Breast epithelium (tissue), 4 donors: Measurements from ENCODE around the gene GPR42. TPM values are rescaled to one million over a fixed set of nuclear protein-coding genes. Genes with fewer than 3 reads are reported as not detected.

ENCODE experiments used
- DNase-seq, 2 donors: peaks; one replicate each; pipeline ENCODE4 v3.0.0-alpha.2; 2019; ENCODE audit warnings: low spot score in 2 of 2
- H3K27ac ChIP-seq, 2 donors: fragments of 200-600 bp; sonication (generic) in 1 of 2; one replicate each; pipeline ENCODE4 v1.5.1; 2016 to 2019; ENCODE audit warnings: mild to moderate bottlenecking in 1 of 2
- H3K27me3 ChIP-seq, 2 donors: fragments of 200-600 bp; sonication (generic) in 1 of 2; one replicate each; pipeline versions ENCODE4 v1.5.1 to v1.6.0; 2017 to 2019; ENCODE audit warnings: control low read depth in 1 of 2, mild to moderate bottlenecking in 1 of 2
- H3K36me3 ChIP-seq: fragments of 200-600 bp; one replicate; pipeline ENCODE4 v1.5.1; 2019
- H3K4me1 ChIP-seq, 2 donors: fragments of 200-600 bp; sonication (generic); one replicate each; pipeline ENCODE4 v1.5.1; 2016 to 2019; ENCODE audit warnings: control low read depth in 1 of 2
- H3K4me3 ChIP-seq, 3 donors: fragments of 200-600 bp; sonication (generic); 1 replicate in 2 of 3; 2 replicates in 1 of 3; pipeline ENCODE4 v1.5.1; 2016 to 2019; ENCODE audit warnings: mild to moderate bottlenecking in 3 of 3, moderate library complexity in 2 of 3
- H3K9me3 ChIP-seq, 2 donors: fragments of 200-600 bp; sonication (generic) in 1 of 2; one replicate each; pipeline ENCODE4 v1.5.1; 2016 to 2019; ENCODE audit warnings: control low read depth in 1 of 2
- POLR2A ChIP-seq: fragments of 450-650 bp; IDR thresholded peaks from one replicate; pipeline ENCODE4 v1.6.1; 2016; ENCODE audit warnings: antibody characterized with exemption, mild to moderate bottlenecking, moderate library complexity
- POLR2AphosphoS5 ChIP-seq, 3 donors: sonication (generic); formaldehyde crosslinking; IDR thresholded peaks; one replicate each; pipeline ENCODE4 v1.6.1; 2017; ENCODE audit warnings: antibody characterized with exemption in 3 of 3
- intact Hi-C: fragments of 100-400 bp; cut with DNase I; formaldehyde crosslinking; loops from one replicate; pipeline ENCODE4 v1.15.1; 2023; ENCODE audit warnings: low total_unique reads
- total RNA-seq, 3 donors: library from RNA; depleted of rRNA; stranded (reverse); fragments of >200 nt; gene quantifications; one replicate each; pipeline ENCODE4 v1.1.0, GENCODE V29; 2016
- TF ChIP-seq, protein P1 (sequence below), 3 donors: fragments of 450-650 bp; IDR thresholded peaks; one replicate each; pipeline ENCODE4 v1.5.1; 2016 to 2017; ENCODE audit warnings: antibody characterized with exemption in 3 of 3, mild to moderate bottlenecking in 3 of 3, moderate library complexity in 3 of 3

The GPR42 gene
- total RNA-seq, 3 donors from 2014 or later, result 0.66 TPM; not detected in 2

DNA sequence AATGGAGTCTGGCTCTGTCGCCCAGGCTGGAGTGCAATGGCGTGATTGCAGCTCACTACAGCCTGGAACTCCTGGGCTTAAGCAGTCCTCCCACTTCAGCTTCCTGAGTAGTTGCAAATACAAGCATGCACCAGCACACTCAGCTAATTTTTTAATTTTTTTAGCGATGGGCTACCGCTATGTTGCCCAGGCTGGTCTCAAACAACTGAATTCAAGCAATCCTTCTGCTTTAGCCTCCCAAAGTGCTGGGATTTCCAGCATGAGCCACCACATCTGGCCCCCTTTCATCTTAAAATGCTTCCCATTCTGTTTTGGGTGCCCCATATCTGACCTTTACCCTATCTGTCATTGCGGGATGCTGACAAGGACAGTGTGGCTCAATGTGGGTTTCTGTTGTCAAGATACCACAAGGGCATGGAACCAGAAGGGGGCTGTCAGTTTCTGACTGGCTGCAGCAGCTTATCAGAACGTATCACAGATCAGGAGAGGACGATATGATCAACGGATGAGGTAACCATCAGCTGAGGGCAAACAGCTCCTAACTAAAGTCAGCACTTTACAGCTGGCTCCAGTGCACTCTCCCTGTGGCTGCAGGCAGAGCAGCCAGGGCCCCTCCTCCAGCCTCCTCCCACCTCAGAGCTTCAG lies 32.4 kb downstream of the GPR42 start:
- intact Hi-C loops, result no loop called here
- no peak for DNase-seq
- Histone ChIP-seq H3K4me1 (no peaks in the 10 kb centered on the region), H3K36me3 (no peaks in the 10 kb centered on the region), H3K27ac (peak overlapping the region in 1 of 2 donors; percentile 38), H3K9me3 (no peaks in the 10 kb centered on the region), H3K4me3 (no peak overlapping the region), H3K27me3 (no peaks in the 10 kb centered on the region)
- TF ChIP-seq, protein P1, sequence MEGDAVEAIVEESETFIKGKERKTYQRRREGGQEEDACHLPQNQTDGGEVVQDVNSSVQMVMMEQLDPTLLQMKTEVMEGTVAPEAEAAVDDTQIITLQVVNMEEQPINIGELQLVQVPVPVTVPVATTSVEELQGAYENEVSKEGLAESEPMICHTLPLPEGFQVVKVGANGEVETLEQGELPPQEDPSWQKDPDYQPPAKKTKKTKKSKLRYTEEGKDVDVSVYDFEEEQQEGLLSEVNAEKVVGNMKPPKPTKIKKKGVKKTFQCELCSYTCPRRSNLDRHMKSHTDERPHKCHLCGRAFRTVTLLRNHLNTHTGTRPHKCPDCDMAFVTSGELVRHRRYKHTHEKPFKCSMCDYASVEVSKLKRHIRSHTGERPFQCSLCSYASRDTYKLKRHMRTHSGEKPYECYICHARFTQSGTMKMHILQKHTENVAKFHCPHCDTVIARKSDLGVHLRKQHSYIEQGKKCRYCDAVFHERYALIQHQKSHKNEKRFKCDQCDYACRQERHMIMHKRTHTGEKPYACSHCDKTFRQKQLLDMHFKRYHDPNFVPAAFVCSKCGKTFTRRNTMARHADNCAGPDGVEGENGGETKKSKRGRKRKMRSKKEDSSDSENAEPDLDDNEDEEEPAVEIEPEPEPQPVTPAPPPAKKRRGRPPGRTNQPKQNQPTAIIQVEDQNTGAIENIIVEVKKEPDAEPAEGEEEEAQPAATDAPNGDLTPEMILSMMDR (IDR thresholded peaks at IDR 0.05), result no peak
- TF ChIP-seq POLR2AphosphoS5 (IDR thresholded peaks at IDR 0.05), result no peak
- no peak for TF ChIP-seq POLR2A

DNA sequence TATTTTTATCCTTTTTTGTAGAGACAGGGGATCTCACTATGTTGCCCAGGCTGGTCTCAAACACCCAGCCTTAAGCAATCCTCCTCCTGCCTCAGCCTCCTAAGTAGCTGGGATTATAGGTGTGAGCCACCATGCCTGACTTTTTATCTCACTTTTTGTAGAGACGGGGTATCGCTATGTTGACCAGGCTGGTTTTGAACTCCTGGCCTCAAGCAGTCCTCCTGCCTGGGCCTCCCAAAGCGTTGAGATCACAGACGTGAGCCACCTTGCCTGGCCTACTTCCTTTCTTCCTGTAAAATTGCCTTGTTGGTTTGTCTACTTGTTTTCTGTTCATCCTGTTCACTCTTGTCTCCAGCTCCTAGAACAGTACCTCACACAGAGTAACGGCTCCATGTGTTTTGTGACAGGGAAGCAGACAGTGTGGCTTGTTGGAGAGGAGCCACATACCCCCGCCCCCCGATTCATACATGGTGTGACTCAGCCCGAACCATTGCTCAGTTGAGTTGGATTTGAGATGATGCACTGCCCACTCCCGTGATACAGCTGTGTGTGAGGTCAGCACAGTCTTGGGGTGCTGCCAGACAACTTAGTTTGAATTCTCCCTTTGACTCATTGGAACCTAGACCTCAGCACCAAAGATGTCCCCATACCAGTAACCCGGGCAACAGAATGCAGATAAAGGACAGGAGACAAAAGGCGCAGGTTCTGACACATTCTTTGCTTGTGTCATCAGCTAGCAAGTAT lies 34.2 kb downstream of the GPR42 start:
- Histone ChIP-seq H3K4me1 (no peaks in the 10 kb centered on the region), H3K9me3 (no peaks in the 10 kb centered on the region), H3K27ac (peak overlapping the region; percentile 36 to 55), H3K36me3 (no peaks in the 10 kb centered on the region), H3K27me3 (no peaks in the 10 kb centered on the region), H3K4me3 (no peak overlapping the region)
- intact Hi-C loops, result no loop called here
- TF ChIP-seq POLR2A, result no peak
- TF ChIP-seq, protein P1 (IDR thresholded peaks at IDR 0.05), result no peak
- no peak for TF ChIP-seq POLR2AphosphoS5 (IDR thresholded peaks at IDR 0.05)
- DNase-seq, result peak in 1 of 2 donors; percentile 30

DNA sequence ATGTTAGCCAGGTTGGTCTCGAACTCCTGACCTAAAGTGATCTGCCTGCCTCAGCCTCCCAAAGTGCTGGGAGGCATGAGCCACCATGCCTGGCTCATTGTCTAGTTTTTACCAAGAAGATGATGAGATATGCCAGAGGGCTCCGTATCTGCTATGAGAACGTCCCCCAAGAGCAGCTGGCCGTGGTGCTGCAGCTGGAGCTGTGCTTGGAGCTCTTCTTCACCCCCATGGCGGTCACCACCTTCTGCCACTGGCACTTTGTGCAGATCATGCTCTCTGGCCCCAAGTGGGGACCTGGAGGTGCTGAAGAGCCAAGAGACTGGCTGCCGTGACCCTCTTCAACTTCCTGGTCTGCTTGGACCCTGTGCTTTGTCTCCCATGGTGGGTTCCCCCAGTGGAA lies 36.8 kb downstream of the GPR42 start:
- Histone ChIP-seq H3K9me3 (no peaks in the 10 kb centered on the region), H3K4me1 (no peaks in the 10 kb centered on the region), H3K36me3 (no peaks in the 10 kb centered on the region), H3K27me3 (no peaks in the 10 kb centered on the region), H3K4me3 (no peak overlapping the region), H3K27ac (no peak overlapping the region)
- no peak for TF ChIP-seq POLR2AphosphoS5 (IDR thresholded peaks at IDR 0.05)
- TF ChIP-seq, protein P1 (IDR thresholded peaks at IDR 0.05), result no peak
- no peak for TF ChIP-seq POLR2A
- no peak for DNase-seq
- intact Hi-C loops, result no loop called here

DNA sequence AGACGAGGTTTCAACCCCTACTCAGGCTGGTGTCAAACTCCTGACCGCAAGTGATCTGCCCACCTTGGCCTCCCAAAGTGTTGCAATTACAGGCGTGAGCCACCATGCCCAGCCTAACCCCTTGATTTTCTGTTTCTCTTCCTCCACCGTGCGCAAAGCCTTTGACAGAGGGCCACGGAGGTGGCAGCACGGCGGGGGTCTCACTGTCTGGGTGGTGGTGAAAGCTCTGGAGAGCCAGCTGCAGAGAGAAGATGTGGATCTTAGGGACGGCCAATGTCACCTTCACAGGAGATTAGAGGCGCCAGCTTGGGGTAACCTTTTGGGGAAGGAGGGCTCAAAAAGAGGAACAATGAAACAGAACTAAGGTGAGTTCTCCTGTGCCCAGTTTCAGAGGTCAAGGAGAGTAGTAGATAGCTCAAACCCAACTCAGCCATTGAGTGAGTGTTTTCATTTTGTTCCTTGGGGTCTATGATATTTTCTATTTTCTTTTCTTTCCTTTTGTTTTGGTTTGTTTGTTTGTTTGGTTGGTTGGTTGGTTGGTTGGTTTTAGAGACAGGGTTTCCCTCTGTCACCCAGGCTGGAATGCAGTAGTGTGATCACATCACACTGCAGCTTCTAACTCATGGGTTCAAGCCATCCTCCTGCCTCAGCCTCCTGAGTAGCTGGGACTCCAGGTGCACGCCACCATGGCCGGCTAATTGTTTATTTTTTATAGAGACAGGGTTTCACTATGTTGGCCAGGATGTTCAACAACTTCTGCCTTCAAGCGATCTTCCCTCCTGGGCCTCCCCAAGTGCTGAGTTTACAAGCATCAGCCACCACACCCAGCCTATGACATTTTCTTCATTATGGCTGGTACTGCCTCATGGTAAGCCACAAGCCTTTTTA lies 37.7 kb downstream of the GPR42 start:
- intact Hi-C loops, result no loop called here

More for the DNA sequence above, 37.7 kb downstream of the GPR42 start:
- no peaks in the 10 kb centered on the region for H3K9me3 ChIP-seq
- no peak for DNase-seq
- TF ChIP-seq POLR2A (no peak), POLR2AphosphoS5 (IDR thresholded peaks at IDR 0.05) (no peak)
- TF ChIP-seq, protein P1 (IDR thresholded peaks at IDR 0.05), result no peak
- no peak overlapping the region for H3K4me3 ChIP-seq
- H3K36me3 ChIP-seq, result no peaks in the 10 kb centered on the region
- no peak overlapping the region for H3K27ac ChIP-seq
- H3K27me3 ChIP-seq, result no peaks in the 10 kb centered on the region
- no peaks in the 10 kb centered on the region for H3K4me1 ChIP-seq
